ENCODE measurements around the gene CDKN2B. TPM values are rescaled to one million over a fixed set of nuclear protein-coding genes. Genes with fewer than 3 reads are reported as not detected.

The CDKN2B gene
- total RNA-seq, 2 experiments from 2014 or later, result 0.05 to 0.10 TPM

- H3K4me3 Mint-ChIP-seq, result no peak overlapping the region
- DNase-seq, result no peak
- no peaks in the 10 kb centered on the region for H3K36me3 Mint-ChIP-seq
- H3K27ac Mint-ChIP-seq, result no peak overlapping the region
- H3K27me3 Mint-ChIP-seq, result peaks cover 17% of the 10 kb centered on the region
- peaks cover 16% of the 10 kb centered on the region for H3K4me1 Mint-ChIP-seq (ENCODE audit: low read depth)
- no peaks in the 10 kb centered on the region for H3K9me3 Mint-ChIP-seq
- POLR2A ChIA-PET, result no interaction called here
- CTCF ChIA-PET, result interaction anchor here (1.0 to 1.1 kb wide), 4 partner anchors 38 to 234 kb away, joined by 3 to 6 read pairs (median 4); no protein-coding TSS in a partner anchor
- intact Hi-C loops (cut with micrococcal nuclease), result no loop called here
These were observed 37.3 kb upstream of the CDKN2B start for GRCh38 chr9:22046243-22046885.

- intact Hi-C loops (cut with micrococcal nuclease), result no loop called here
- H3K27ac Mint-ChIP-seq, result no peak overlapping the region
- no peak for DNase-seq
- peaks cover 19% of the 10 kb centered on the region for H3K4me1 Mint-ChIP-seq (ENCODE audit: low read depth)
- H3K36me3 Mint-ChIP-seq, result no peaks in the 10 kb centered on the region
- ChIA-PET CTCF (interaction anchor here (1.0 to 1.1 kb wide), 4 partner anchors 37 to 233 kb away, joined by 3 to 6 read pairs (median 4); no protein-coding TSS in a partner anchor), POLR2A (no interaction called here)
- H3K27me3 Mint-ChIP-seq, result peaks cover 20% of the 10 kb centered on the region
- no peak overlapping the region for H3K4me3 Mint-ChIP-seq
- no peaks in the 10 kb centered on the region for H3K9me3 Mint-ChIP-seq
These were observed 36.3 kb upstream of the CDKN2B start for GRCh38 chr9:22045423-22045822.

GRCh38 chr9:22044583-22044982 lies 35.5 kb upstream of the CDKN2B start:
- ChIA-PET POLR2A (no interaction called here), CTCF (interaction anchor here (1.4 to 11.0 kb wide), 2 partner anchors 35 to 233 kb away, joined by 5 to 115 read pairs; partner anchors contain the start of gene CDKN2B)
- Mint-ChIP-seq H3K9me3 (no peaks in the 10 kb centered on the region), H3K27ac (no peak overlapping the region), H3K4me1 (ENCODE audit: low read depth) (peaks cover 22% of the 10 kb centered on the region), H3K36me3 (no peaks in the 10 kb centered on the region), H3K4me3 (no peak overlapping the region), H3K27me3 (peaks cover 19% of the 10 kb centered on the region)
- DNase-seq, result no peak
- intact Hi-C loops (cut with micrococcal nuclease), result no loop called here

- H3K27ac Mint-ChIP-seq, result no peak overlapping the region
- peaks cover 22% of the 10 kb centered on the region for H3K4me1 Mint-ChIP-seq (ENCODE audit: low read depth)
- H3K9me3 Mint-ChIP-seq, result no peaks in the 10 kb centered on the region
- no peaks in the 10 kb centered on the region for H3K36me3 Mint-ChIP-seq
- CTCF ChIA-PET, result interaction anchor here (0.7 to 11.0 kb wide), 5 partner anchors 9 to 232 kb away, joined by 3 to 115 read pairs (median 5); partner anchors contain the start of gene CDKN2B
- POLR2A ChIA-PET, result no interaction called here
- DNase-seq, result no peak
- no peak overlapping the region for H3K4me3 Mint-ChIP-seq
- intact Hi-C loops (cut with micrococcal nuclease), result no loop called here
- peaks cover 17% of the 10 kb centered on the region for H3K27me3 Mint-ChIP-seq
These were observed 34.8 kb upstream of the CDKN2B start for GRCh38 chr9:22043928-22044327.

- intact Hi-C loops (cut with micrococcal nuclease), result loop anchor here (2.0 kb wide), 1 partner anchor 77 kb away; no protein-coding TSS in a partner anchor
- no peaks in the 10 kb centered on the region for H3K36me3 Mint-ChIP-seq
- peaks cover 11% of the 10 kb centered on the region for H3K27me3 Mint-ChIP-seq
- H3K9me3 Mint-ChIP-seq, result no peaks in the 10 kb centered on the region
- POLR2A ChIA-PET, result no interaction called here
- H3K4me1 Mint-ChIP-seq (ENCODE audit: low read depth), result peaks cover 22% of the 10 kb centered on the region
- no peak for DNase-seq
- CTCF ChIA-PET, result interaction anchor here (1.6 to 11.0 kb wide), 4 partner anchors 32 to 230 kb away, joined by 5 to 115 read pairs (median 39); partner anchors contain the start of gene CDKN2B
- no peak overlapping the region for H3K27ac Mint-ChIP-seq
- H3K4me3 Mint-ChIP-seq, result no peak overlapping the region
These were observed 32.7 kb upstream of the CDKN2B start for GRCh38 chr9:22041775-22042174.

GRCh38 chr9:22041344-22041743 lies 32.2 kb upstream of the CDKN2B start:
- Mint-ChIP-seq H3K36me3 (no peaks in the 10 kb centered on the region), H3K9me3 (no peaks in the 10 kb centered on the region), H3K4me1 (ENCODE audit: low read depth) (peaks cover 18% of the 10 kb centered on the region), H3K27ac (no peak overlapping the region), H3K4me3 (no peak overlapping the region), H3K27me3 (peaks cover 11% of the 10 kb centered on the region)
- ChIA-PET CTCF (interaction anchor here (1.6 to 11.0 kb wide), 4 partner anchors 31 to 230 kb away, joined by 5 to 115 read pairs (median 39); partner anchors contain the start of gene CDKN2B), POLR2A (no interaction called here)
- DNase-seq, result no peak
- intact Hi-C loops (cut with micrococcal nuclease), result loop anchor here (2.0 kb wide), 1 partner anchor 77 kb away; no protein-coding TSS in a partner anchor

GRCh38 chr9:22040760-22041159 lies 31.7 kb upstream of the CDKN2B start:
- intact Hi-C loops (cut with micrococcal nuclease), result loop anchor here (2.0 kb wide), 1 partner anchor 78 kb away; no protein-coding TSS in a partner anchor
- H3K9me3 Mint-ChIP-seq, result no peaks in the 10 kb centered on the region
- CTCF ChIA-PET, result interaction anchor here (0.8 to 11.0 kb wide), 5 partner anchors 31 to 229 kb away, joined by 3 to 115 read pairs (median 10); partner anchors contain the start of gene CDKN2B
- DNase-seq, result no peak
- peaks cover 10% of the 10 kb centered on the region for H3K27me3 Mint-ChIP-seq
- H3K27ac Mint-ChIP-seq, result no peak overlapping the region
- POLR2A ChIA-PET, result no interaction called here
- no peak overlapping the region for H3K4me3 Mint-ChIP-seq
- no peaks in the 10 kb centered on the region for H3K36me3 Mint-ChIP-seq
- peaks cover 17% of the 10 kb centered on the region for H3K4me1 Mint-ChIP-seq (ENCODE audit: low read depth)

GRCh38 chr9:22039258-22039657 lies 30.2 kb upstream of the CDKN2B start:
- Mint-ChIP-seq H3K27me3 (peaks cover 7% of the 10 kb centered on the region), H3K27ac (no peak overlapping the region), H3K4me3 (no peak overlapping the region), H3K4me1 (ENCODE audit: low read depth) (peaks cover 16% of the 10 kb centered on the region), H3K36me3 (no peaks in the 10 kb centered on the region), H3K9me3 (no peaks in the 10 kb centered on the region)
- POLR2A ChIA-PET, result no interaction called here
- CTCF ChIA-PET, result interaction anchor here (0.9 to 11.0 kb wide), 8 partner anchors 14 to 228 kb away, joined by 3 to 115 read pairs (median 5); partner anchors contain the start of genes CDKN2B and CDKN2B-AS1
- DNase-seq, result no peak
- intact Hi-C loops (cut with micrococcal nuclease), result loop anchor here (5.0 kb wide), 3 partner anchors 42 to 327 kb away; no protein-coding TSS in a partner anchor

- H3K27me3 Mint-ChIP-seq, result peaks cover 7% of the 10 kb centered on the region
- ChIA-PET POLR2A (no interaction called here), CTCF (interaction anchor here (0.6 to 11.0 kb wide), 24 partner anchors 10 to 267 kb away, joined by 3 to 115 read pairs (median 4); partner anchors contain the start of genes CDKN2B and CDKN2B-AS1)
- H3K4me3 Mint-ChIP-seq, result no peak overlapping the region
- H3K27ac Mint-ChIP-seq, result no peak overlapping the region
- H3K9me3 Mint-ChIP-seq, result no peaks in the 10 kb centered on the region
- no peaks in the 10 kb centered on the region for H3K36me3 Mint-ChIP-seq
- H3K4me1 Mint-ChIP-seq (ENCODE audit: low read depth), result peaks cover 16% of the 10 kb centered on the region
- DNase-seq, result no peak
- intact Hi-C loops (cut with micrococcal nuclease), result loop anchor here (1.0 to 5.0 kb wide), 5 partner anchors 30 to 326 kb away; no protein-coding TSS in a partner anchor
These were observed 29.0 kb upstream of the CDKN2B start for GRCh38 chr9:22037954-22038690.

- Mint-ChIP-seq H3K4me1 (ENCODE audit: low read depth) (peaks cover 16% of the 10 kb centered on the region), H3K4me3 (no peak overlapping the region), H3K27ac (no peak overlapping the region), H3K9me3 (no peaks in the 10 kb centered on the region), H3K27me3 (peaks cover 7% of the 10 kb centered on the region), H3K36me3 (no peaks in the 10 kb centered on the region)
- intact Hi-C loops (cut with micrococcal nuclease), result loop anchor here (5.0 kb wide), 3 partner anchors 40 to 325 kb away; no protein-coding TSS in a partner anchor
- ChIA-PET POLR2A (no interaction called here), CTCF (interaction anchor here (0.6 to 11.0 kb wide), 20 partner anchors 11 to 328 kb away, joined by 3 to 115 read pairs (median 5); partner anchors contain the start of gene CDKN2B)
- no peak for DNase-seq
These were observed 27.9 kb upstream of the CDKN2B start for GRCh38 chr9:22036866-22037626.

GRCh38 chr9:22035591-22036011 lies 26.5 kb upstream of the CDKN2B start:
- DNase-seq, result no peak

More at GRCh38 chr9:22035591-22036011, 26.5 kb upstream of the CDKN2B start:
- peaks cover 2% of the 10 kb centered on the region for H3K27me3 Mint-ChIP-seq
- no peaks in the 10 kb centered on the region for H3K36me3 Mint-ChIP-seq
- no peak overlapping the region for H3K4me3 Mint-ChIP-seq
- ChIA-PET CTCF (interaction anchor here (0.6 to 11.0 kb wide), 4 partner anchors 8 to 224 kb away, joined by 3 to 115 read pairs (median 36); partner anchors contain the start of gene CDKN2B), POLR2A (no interaction called here)
- H3K4me1 Mint-ChIP-seq (ENCODE audit: low read depth), result peaks cover 7% of the 10 kb centered on the region
- H3K27ac Mint-ChIP-seq, result no peak overlapping the region
- intact Hi-C loops (cut with micrococcal nuclease), result loop anchor here (5.0 kb wide), 3 partner anchors 38 to 323 kb away; no protein-coding TSS in a partner anchor
- no peaks in the 10 kb centered on the region for H3K9me3 Mint-ChIP-seq

Data from activated CD4-positive, alpha-beta memory T cell treated with anti-CD3 and anti-CD28 coated beads for 36 hours (primary cell).